ENCODE data around the gene FLVCR1.
"Not testable (repeated sequence)": the region's sequence is repeated elsewhere in the genome, so short reads cannot be mapped to it uniquely, and the experiment has no call there.

The FLVCR1 gene

GRCh38 chr1:212857992-212858460 is at the start of gene FLVCR1:
TSS of gene FLVCR1 (plus strand) at chr1:212858275. CDS start at chr1:212858453, 178 bp downstream.
- in situ Hi-C loops (cut with HindIII; ENCODE audit: low pct_unique_long_range_greater_than_20kb, low sequenced_read_pairs) = no loop called here
- TF ChIP-seq JUND (IDR thresholded peaks at IDR 0.05; ENCODE audit: low read depth) = no peak
- DNase-seq (ENCODE audit: low read depth in 1 of 2, low spot score in 1 of 2) = peak; percentile 98

- in situ Hi-C loops (cut with HindIII; ENCODE audit: low pct_unique_long_range_greater_than_20kb, low sequenced_read_pairs) = no loop called here
- DNase-seq (ENCODE audit: low read depth in 1 of 2, low spot score in 1 of 2) = peak in 1 of 2 experiments; percentile 66
- no peak for TF ChIP-seq JUND (IDR thresholded peaks at IDR 0.05; ENCODE audit: low read depth)
Measured at GRCh38 chr1:212814537-212815334, 43.3 kb upstream of the FLVCR1 start.

- in situ Hi-C loops (cut with HindIII; ENCODE audit: low pct_unique_long_range_greater_than_20kb, low sequenced_read_pairs) = no loop called here
- TF ChIP-seq JUND (IDR thresholded peaks at IDR 0.05; ENCODE audit: low read depth) = no peak
- no peak for DNase-seq (ENCODE audit: low read depth in 1 of 2, low spot score in 1 of 2)
Measured at GRCh38 chr1:212816567-212817278, 41.4 kb upstream of the FLVCR1 start.

- in situ Hi-C loops (cut with HindIII; ENCODE audit: low pct_unique_long_range_greater_than_20kb, low sequenced_read_pairs) = no loop called here
- no peak for DNase-seq (ENCODE audit: low read depth in 1 of 2, low spot score in 1 of 2)
- TF ChIP-seq JUND (IDR thresholded peaks at IDR 0.05; ENCODE audit: low read depth) = no peak
Measured at GRCh38 chr1:212819726-212820125, 38.3 kb upstream of the FLVCR1 start.

GRCh38 chr1:212820969-212821368 is 37.1 kb upstream of the FLVCR1 start:
- no peak for TF ChIP-seq JUND (IDR thresholded peaks at IDR 0.05; ENCODE audit: low read depth)
- DNase-seq (ENCODE audit: low read depth in 1 of 2, low spot score in 1 of 2) = no peak
- in situ Hi-C loops (cut with HindIII; ENCODE audit: low pct_unique_long_range_greater_than_20kb, low sequenced_read_pairs) = no loop called here

- in situ Hi-C loops (cut with HindIII; ENCODE audit: low pct_unique_long_range_greater_than_20kb, low sequenced_read_pairs) = no loop called here
- no peak for TF ChIP-seq JUND (IDR thresholded peaks at IDR 0.05; ENCODE audit: low read depth)
- DNase-seq (ENCODE audit: low read depth in 1 of 2, low spot score in 1 of 2) = no peak
Measured at GRCh38 chr1:212822956-212823355, 35.1 kb upstream of the FLVCR1 start.

GRCh38 chr1:212824201-212824600 is 33.9 kb upstream of the FLVCR1 start:
- in situ Hi-C loops (cut with HindIII; ENCODE audit: low pct_unique_long_range_greater_than_20kb, low sequenced_read_pairs) = no loop called here
- no peak for TF ChIP-seq JUND (IDR thresholded peaks at IDR 0.05; ENCODE audit: low read depth)
- no peak for DNase-seq (ENCODE audit: low read depth in 1 of 2, low spot score in 1 of 2)

- DNase-seq (ENCODE audit: low read depth in 1 of 2, low spot score in 1 of 2) = no peak
- no peak for TF ChIP-seq JUND (IDR thresholded peaks at IDR 0.05; ENCODE audit: low read depth)
- in situ Hi-C loops (cut with HindIII; ENCODE audit: low pct_unique_long_range_greater_than_20kb, low sequenced_read_pairs) = no loop called here
Measured at GRCh38 chr1:212825798-212826452, 32.1 kb upstream of the FLVCR1 start.

GRCh38 chr1:212827171-212827776 is 30.8 kb upstream of the FLVCR1 start:
- no peak for TF ChIP-seq JUND (IDR thresholded peaks at IDR 0.05; ENCODE audit: low read depth)
- in situ Hi-C loops (cut with HindIII; ENCODE audit: low pct_unique_long_range_greater_than_20kb, low sequenced_read_pairs) = no loop called here
- DNase-seq (ENCODE audit: low read depth in 1 of 2, low spot score in 1 of 2) = no peak

GRCh38 chr1:212827831-212828278 is 30.2 kb upstream of the FLVCR1 start:
- DNase-seq (ENCODE audit: low read depth in 1 of 2, low spot score in 1 of 2) = peak in 1 of 2 experiments; percentile 12
- in situ Hi-C loops (cut with HindIII; ENCODE audit: low pct_unique_long_range_greater_than_20kb, low sequenced_read_pairs) = no loop called here
- no peak for TF ChIP-seq JUND (IDR thresholded peaks at IDR 0.05; ENCODE audit: low read depth)

- in situ Hi-C loops (cut with HindIII; ENCODE audit: low pct_unique_long_range_greater_than_20kb, low sequenced_read_pairs) = no loop called here
Measured at GRCh38 chr1:212828395-212828794, 29.7 kb upstream of the FLVCR1 start.

GRCh38 chr1:212833211-212834207 is 24.6 kb upstream of the FLVCR1 start:
- in situ Hi-C loops (cut with HindIII; ENCODE audit: low pct_unique_long_range_greater_than_20kb, low sequenced_read_pairs); DNase-seq (ENCODE audit: low read depth in 1 of 2, low spot score in 1 of 2): not testable (repeated sequence)

More at GRCh38 chr1:212828395-212828794, 29.7 kb upstream of the FLVCR1 start:
- DNase-seq (ENCODE audit: low read depth in 1 of 2, low spot score in 1 of 2) = no peak
- TF ChIP-seq JUND (IDR thresholded peaks at IDR 0.05; ENCODE audit: low read depth) = no peak

Measured in T47D (cell line).